ENCODE data around the gene PLAC8L1. TPM values are rescaled to one million over a fixed set of nuclear protein-coding genes. Genes with fewer than 3 reads are reported as not detected.

PLAC8L1 gene
- total and polyA plus RNA-seq, 2 of the 8 experiments (the other 6 are each of a cell fraction or from before 2014, with no cell fraction given), result 0.42 TPM; not detected in 1

DNA sequence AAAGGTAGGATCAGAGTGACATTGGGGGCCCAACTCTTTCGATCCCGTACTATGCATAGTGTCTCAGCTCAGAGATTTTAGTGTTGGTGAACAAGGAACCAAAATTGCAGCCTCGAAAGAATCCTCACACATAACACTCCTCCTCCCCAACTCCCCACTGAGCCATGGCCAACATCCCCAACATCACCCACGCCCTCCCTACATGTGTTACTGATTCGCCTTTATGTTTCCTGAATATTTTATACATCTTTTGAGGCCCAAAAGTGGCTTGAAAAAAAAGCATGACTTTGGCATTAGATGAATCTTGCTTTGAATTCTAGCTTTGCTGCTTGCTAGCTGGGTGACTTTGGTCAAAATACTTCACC is 45.2 kb downstream of the PLAC8L1 start:
- no peak overlapping the region for H2BK20ac ChIP-seq (ENCODE audit: low read length)
- no peak overlapping the region for H3K4me3 ChIP-seq (ENCODE audit: extremely low read depth in 1 of 4, insufficient read depth in 2 of 4, low read depth in 3 of 4, low read length in 4 of 4)
- no peak overlapping the region for H4K5ac ChIP-seq (ENCODE audit: insufficient read length, low read depth, low read length)
- H3K4me2 ChIP-seq (ENCODE audit: insufficient read depth in 1 of 2, low read depth in 2 of 2, low read length in 2 of 2), result no peak overlapping the region
- H3K14ac ChIP-seq (ENCODE audit: insufficient read length), result no peak overlapping the region
- H2BK15ac ChIP-seq (ENCODE audit: low read length), result no peak overlapping the region
- H3K23me2 ChIP-seq (ENCODE audit: low read depth, low read length), result no peaks in the 10 kb centered on the region
- H2BK12ac ChIP-seq (ENCODE audit: low read depth, low read length), result no peak overlapping the region
- H3K56ac ChIP-seq (replicated peaks; ENCODE audit: insufficient read length, low read depth, low read length), result no peak overlapping the region
- H3K79me1 ChIP-seq (ENCODE audit: low read depth, low read length), result no peaks in the 10 kb centered on the region
- H3K27ac ChIP-seq (ENCODE audit: low read depth, low read length), result no peak overlapping the region
- H3K9me3 ChIP-seq (ENCODE audit: insufficient read depth in 2 of 2, low read depth in 1 of 2, low read length in 1 of 2), result no peaks in the 10 kb centered on the region
- no peak overlapping the region for H2AFZ ChIP-seq (ENCODE audit: low read length)
- WGBS, 2 experiments (ENCODE audit: extremely low coverage in 1 of 2, insufficient coverage in 1 of 2, insufficient read length in 1 of 2, insufficient replicate concordance in 2 of 2, low coverage in 1 of 2, low lambda C conversion rate in 2 of 2, missing lambda C conversion rate in 1 of 2), result 85% methylated on average over 5 of the region's 5 CpGs; no CpG with 5 or more reads in 1 of the 2 experiments
- H3K4ac ChIP-seq (replicated peaks; ENCODE audit: insufficient read length, low read depth, low read length), result no peak overlapping the region
- no peak overlapping the region for H2BK120ac ChIP-seq (replicated peaks; ENCODE audit: low read depth, low read length)
- no peak overlapping the region for H3K9ac ChIP-seq (replicated peaks in 1 of 4; ENCODE audit: extremely low read depth in 1 of 4, low read depth in 3 of 4, low read length in 3 of 4)
- H3K27me3 ChIP-seq (replicated peaks in 1 of 4; ENCODE audit: control insufficient read depth in 3 of 4, extremely low read depth in 1 of 4, insufficient read depth in 3 of 4, low read length in 3 of 4), result no peaks in the 10 kb centered on the region; a peak in 1 of 7 replicates
- no peak overlapping the region for H2BK5ac ChIP-seq (ENCODE audit: low read depth, low read length)
- no peak overlapping the region for H2AK5ac ChIP-seq (ENCODE audit: low read depth, low read length)
- no peak overlapping the region for H3K23ac ChIP-seq (ENCODE audit: insufficient read length)
- H3K79me2 ChIP-seq (ENCODE audit: control insufficient read depth in 1 of 2, insufficient read depth in 2 of 2, low read length in 2 of 2), result no peaks in the 10 kb centered on the region
- H3K18ac ChIP-seq (ENCODE audit: extremely low read depth, low read length), result no peak overlapping the region
- H3K36me3 ChIP-seq (ENCODE audit: control insufficient read depth in 2 of 4, insufficient read depth in 4 of 4, low read length in 3 of 4), result no peaks in the 10 kb centered on the region
- H4K20me1 ChIP-seq (replicated peaks in 1 of 2; ENCODE audit: control insufficient read depth in 1 of 2, insufficient read depth in 2 of 2, low read length in 2 of 2), result no peaks in the 10 kb centered on the region
- FAIRE-seq (no peak), DNase-seq (ENCODE audit: low read depth in 1 of 2, low spot score in 2 of 2) (no peak)
- no peak overlapping the region for H4K91ac ChIP-seq (replicated peaks; ENCODE audit: insufficient read length, low read length)
- no peak overlapping the region for H4K8ac ChIP-seq (ENCODE audit: extremely low read depth, insufficient read depth, low read length)
- H3K4me1 ChIP-seq (replicated peaks in 1 of 4; ENCODE audit: control insufficient read depth in 3 of 4, insufficient read depth in 4 of 4, low read length in 3 of 4), result no peaks in the 10 kb centered on the region
- ChIA-PET POLR2A (ENCODE audit: partially characterized antibody) (interaction anchor here (0.6 kb wide), 1 partner anchor 62 kb away, joined by 3 read pairs; no protein-coding TSS in a partner anchor), CTCF (ENCODE audit: partially characterized antibody) (interaction anchor here (1.2 to 1.4 kb wide), 2 partner anchors 11 to 234 kb away, joined by 3 read pairs; no protein-coding TSS in a partner anchor)
- TF ChIP-seq SIN3A (conservative IDR thresholded peaks at IDR 0.05 in 1 of 2, IDR thresholded peaks at IDR 0.05 in 1 of 2; ENCODE audit: low read depth in 1 of 2, low read length in 2 of 2) (no peak), SIX5 (IDR thresholded peaks at IDR 0.05; ENCODE audit: low read depth, low read length) (no peak), GABPA (IDR thresholded peaks at IDR 0.05; ENCODE audit: borderline replicate concordance, insufficient read depth, low read length) (no peak), RBBP5 (IDR thresholded peaks at IDR 0.05; ENCODE audit: borderline replicate concordance, low read depth, low read length) (no peak), GTF2F1 (IDR thresholded peaks at IDR 0.05; ENCODE audit: borderline replicate concordance, low read depth, low read length) (no peak), CEBPB (IDR thresholded peaks at IDR 0.05; ENCODE audit: low read depth, low read length) (no peak)

Data from H1 (cell line).